ENCODE data around the gene SUPV3L1.
A peak's percentile ranks its signal among the peaks of the same experiment; 100 is the strongest.
"Not testable (repeated sequence)": the region's sequence is repeated elsewhere in the genome, so short reads cannot be mapped to it uniquely, and the experiment has no call there.

Gene SUPV3L1

DNA sequence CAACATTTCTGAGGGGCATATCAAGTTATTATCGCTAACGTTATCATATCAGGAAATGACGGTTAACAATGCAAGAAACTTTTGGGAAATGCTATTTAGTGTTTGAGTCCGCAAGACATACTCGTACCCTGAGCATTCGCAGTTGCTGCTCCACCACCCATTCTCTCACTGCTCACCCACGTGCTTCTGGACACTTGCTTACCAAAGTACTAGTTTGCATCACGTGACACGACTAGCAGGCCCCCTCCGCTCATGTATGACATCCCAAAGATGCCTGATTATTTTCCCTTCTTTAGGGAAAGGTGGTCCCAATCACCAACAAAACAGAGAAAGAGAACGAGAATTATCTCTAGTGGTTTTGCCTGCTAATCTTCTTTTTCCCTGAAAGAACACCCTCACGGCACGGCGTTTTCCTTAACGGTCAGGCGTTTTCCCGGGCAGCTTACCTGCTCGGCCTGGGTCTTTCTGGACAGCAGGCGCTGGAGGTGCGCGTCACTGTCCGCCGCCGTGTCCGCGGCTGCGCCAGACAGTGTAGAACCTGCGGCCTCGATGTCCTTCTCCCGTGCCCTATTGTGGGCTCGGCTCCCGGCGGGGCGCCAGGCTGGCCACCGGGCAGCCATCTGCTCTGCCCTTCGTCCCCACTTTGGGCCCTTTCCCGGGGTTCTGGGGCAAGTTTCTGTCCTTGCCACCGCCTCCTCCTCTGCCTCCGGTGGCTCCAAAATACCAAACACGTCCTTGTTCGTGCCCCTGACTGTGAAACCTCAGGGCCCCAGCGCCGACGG is at the start of gene SUPV3L1:
TSS of gene SUPV3L1 (plus strand) at position 492 of the 782 bp plus-strand sequence. CDS start at position 550, 58 bp downstream.
- DNase-seq = peak; percentile 91

GRCh38 chr10:69130251-69130650 is 49.8 kb upstream of the SUPV3L1 start:
- no peak for DNase-seq

- no peak for DNase-seq
These were observed 40.1 kb upstream of the SUPV3L1 start for GRCh38 chr10:69139961-69140360.

GRCh38 chr10:69141304-69141703 is 38.7 kb upstream of the SUPV3L1 start:
- DNase-seq = no peak

- not testable (repeated sequence) for DNase-seq
These were observed 38.0 kb upstream of the SUPV3L1 start for GRCh38 chr10:69142074-69142473.

DNA sequence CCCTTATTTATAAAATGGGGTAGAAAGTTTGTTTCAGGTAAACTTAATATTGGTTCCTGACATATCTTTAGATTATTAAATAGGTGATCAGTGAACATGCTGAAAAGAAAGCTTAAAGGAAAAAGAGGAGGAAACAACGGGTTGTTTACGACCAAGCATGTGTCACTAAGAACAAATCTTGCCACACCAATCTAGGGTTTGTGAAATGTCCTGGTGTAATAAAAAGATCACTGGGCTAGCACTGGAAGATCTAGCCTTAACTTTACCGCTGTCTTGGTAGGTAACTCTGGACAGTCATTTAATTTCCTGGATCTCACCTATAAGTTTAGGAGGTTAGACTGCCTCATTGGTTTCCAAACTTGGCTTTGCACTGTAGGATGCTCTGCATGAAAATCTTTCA is 37.1 kb upstream of the SUPV3L1 start:
- no peak for DNase-seq

- no peak for DNase-seq
These were observed 34.7 kb upstream of the SUPV3L1 start for GRCh38 chr10:69145329-69145728.

GRCh38 chr10:69145864-69146263 is 34.2 kb upstream of the SUPV3L1 start:
- DNase-seq = no peak

- DNase-seq = no peak
These were observed 33.3 kb upstream of the SUPV3L1 start for GRCh38 chr10:69146759-69147158.

GRCh38 chr10:69151984-69152383 is 28.1 kb upstream of the SUPV3L1 start:
- DNase-seq = no peak

GRCh38 chr10:69153227-69153626 is 26.8 kb upstream of the SUPV3L1 start:
- DNase-seq = no peak

- no peak for DNase-seq
These were observed 19.2 kb upstream of the SUPV3L1 start for GRCh38 chr10:69160809-69161241.

- no peak for DNase-seq
These were observed 11.5 kb upstream of the SUPV3L1 start for GRCh38 chr10:69168493-69168892.

- DNase-seq = no peak
These were observed 7.6 kb upstream of the SUPV3L1 start for GRCh38 chr10:69172241-69172982.

- DNase-seq = not testable (repeated sequence)
These were observed 4.7 kb upstream of the SUPV3L1 start for GRCh38 chr10:69175326-69175725.

- no peak for DNase-seq
These were observed 3.2 kb upstream of the SUPV3L1 start for GRCh38 chr10:69176823-69177222.

DNA sequence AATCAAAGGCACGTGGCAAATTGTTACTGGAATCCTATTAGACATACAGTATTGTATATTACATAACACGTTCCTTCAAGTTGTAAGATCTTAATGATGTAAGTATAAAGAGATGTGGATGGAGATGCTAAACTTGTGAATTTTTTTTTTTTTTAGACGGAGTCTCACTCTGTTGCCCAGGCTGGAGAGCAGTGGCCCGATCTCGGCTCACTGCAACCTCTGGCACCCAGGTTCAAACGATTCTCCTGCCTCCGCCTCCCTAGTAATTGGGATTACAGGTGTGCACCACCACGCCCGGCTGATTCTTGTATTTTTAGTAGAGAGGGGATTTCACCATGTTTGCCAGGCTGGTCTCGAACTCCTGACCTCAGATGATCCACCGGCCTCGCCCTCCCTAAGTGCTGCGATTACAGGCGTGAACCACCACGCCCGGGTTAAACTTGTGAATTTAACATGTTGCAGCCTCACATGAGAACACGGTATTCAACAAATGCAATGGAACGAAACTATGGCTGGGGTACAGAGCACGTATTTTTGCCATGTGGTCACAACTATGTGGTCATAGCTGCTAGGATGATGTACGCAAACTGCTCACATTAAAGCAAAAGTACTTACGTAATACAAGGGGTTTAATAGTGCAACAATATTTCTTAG is 818 bp upstream of the SUPV3L1 start:
- no peak for DNase-seq

- DNase-seq = no peak
These were observed 631 bp downstream of the SUPV3L1 start for GRCh38 chr10:69180525-69181204.

DNA sequence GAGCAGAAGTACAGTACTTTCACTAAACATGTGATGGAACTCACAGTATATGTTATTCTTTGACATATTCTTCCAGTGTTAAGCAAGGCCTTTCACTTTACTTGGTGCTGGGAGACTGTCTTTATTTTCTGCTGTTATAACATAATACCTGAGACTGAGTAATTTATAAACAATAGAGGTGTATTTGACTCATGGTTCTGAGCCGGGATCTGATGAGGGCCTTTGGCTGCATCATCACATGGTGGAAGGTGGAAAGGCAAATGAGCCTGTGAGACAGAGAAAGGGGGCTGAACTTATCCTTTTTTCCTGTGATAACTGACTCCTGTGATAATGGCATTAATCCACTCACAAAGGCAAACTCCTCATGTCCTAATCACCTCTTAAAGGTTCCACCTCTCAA is 1.4 kb downstream of the SUPV3L1 start:
- no peak for DNase-seq

- no peak for DNase-seq
These were observed 2.0 kb downstream of the SUPV3L1 start for GRCh38 chr10:69182005-69182404.

- no peak for DNase-seq
These were observed 6.5 kb downstream of the SUPV3L1 start for GRCh38 chr10:69186524-69186923.

- no peak for DNase-seq
These were observed 21.0 kb downstream of the SUPV3L1 start for GRCh38 chr10:69201045-69201444.

DNA sequence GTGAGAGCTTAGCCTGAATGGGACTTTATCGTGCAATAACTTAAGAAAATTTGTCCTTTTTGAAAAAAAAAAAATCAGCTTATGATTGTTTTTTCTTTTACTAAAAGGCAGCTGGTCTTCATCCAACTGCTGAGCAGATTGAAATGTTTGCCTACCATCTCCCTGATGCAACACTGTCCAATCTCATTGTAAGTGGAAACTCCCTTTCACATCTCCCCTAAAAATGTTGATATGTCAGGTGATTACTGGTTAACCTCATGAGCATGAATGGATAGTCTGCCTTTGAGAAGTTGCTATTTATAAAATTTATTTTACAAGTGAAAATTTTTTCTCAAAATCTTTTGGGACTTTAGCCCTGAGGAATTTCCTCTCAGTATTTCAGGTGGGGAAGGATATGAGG is 22.3 kb downstream of the SUPV3L1 start:
- DNase-seq = no peak

Data from left hindlimb (tissue), 1 donor.